Heart right ventricle (tissue), 16 donors: ENCODE results near the gene KIRREL1. TPM values are rescaled to one million over a fixed set of nuclear protein-coding genes. Genes with fewer than 3 reads are reported as not detected.
A peak's percentile ranks its signal among the peaks of the same experiment; 100 is the strongest.

Experiments used
- ATAC-seq, 8 donors: fragments of 200-7000 bp; cut with Tn5 transposase; one replicate each; pipeline ENCODE4 v1.9.1; 2020; ENCODE audit warnings: mild to moderate bottlenecking in 8 of 8, moderate library complexity in 8 of 8, moderate number of reproducible peaks in 1 of 8
- DNase-seq, 2 donors: peaks; one replicate each; pipeline ENCODE4 v3.0.0-alpha.2; 2020
- H3K27ac ChIP-seq, 10 donors: fragments of 200-600 bp; sonication (generic) in 2 of 10; one replicate each; pipeline versions ENCODE4 v1.5.0 to v1.8.0; 2020 to 2022; ENCODE audit warnings: mild to moderate bottlenecking in 3 of 10
- H3K27me3 ChIP-seq, 7 donors: fragments of 200-600 bp; one replicate each; pipeline ENCODE4 v1.8.0; 2021 to 2022; ENCODE audit warnings: mild to moderate bottlenecking in 2 of 7
- H3K36me3 ChIP-seq, 9 donors: fragments of 200-600 bp; sonication (generic) in 1 of 9; one replicate each; pipeline versions ENCODE4 v1.5.0 to v1.8.0; 2020 to 2022; ENCODE audit warnings: mild to moderate bottlenecking in 2 of 9
- H3K4me1 ChIP-seq, 9 donors: fragments of 200-600 bp; sonication (generic) in 1 of 9; one replicate each; pipeline versions ENCODE4 v1.5.0 to v1.8.0; 2020 to 2022; ENCODE audit warnings: mild to moderate bottlenecking in 4 of 9
- H3K4me3 ChIP-seq, 10 donors: fragments of 200-600 bp; sonication (generic) in 2 of 10; one replicate each; pipeline versions ENCODE4 v1.5.0 to v1.8.0; 2020 to 2022; ENCODE audit warnings: mild to moderate bottlenecking in 7 of 10, moderate library complexity in 2 of 10
- H3K9me3 ChIP-seq, 11 donors: fragments of 200-600 bp in 10 of 11; sonication (generic) in 2 of 11; one replicate each; pipeline versions ENCODE4 v1.5.0 to v1.8.0; 2013 to 2022; ENCODE audit warnings: mild to moderate bottlenecking in 2 of 11, control low read depth in 1 of 11, moderate library complexity in 1 of 11
- WGBS, 2 donors: extraction: QIAGEN DNeasy Blood & Tissue Kit; methylation state at CpG; one replicate each; pipeline ENCODE4 v1.1.7; 2013; ENCODE audit warnings: inconsistent platforms in 1 of 2; 5-methylcytosine and 5-hydroxymethylcytosine counted together
- intact Hi-C, 10 donors: fragments of 100-400 bp; cut with DNase I; formaldehyde crosslinking; loops; one replicate each; pipeline versions ENCODE4 v1.11.1 to v1.14.2; 2022
- polyA plus RNA-seq, 2 donors: library from polyadenylated mRNA; stranded (reverse); fragments of 200-250 nt; gene quantifications; one replicate each; pipeline ENCODE4 v1.2.3, GENCODE V29; 2013
- total RNA-seq, 10 donors: library from RNA; stranded (reverse); fragmentation: NEBNext Ultra II Directional in 3 of 10; extraction: Animal tissue kit (Norgen Biotek cat#: 25700) in 3 of 10; gene quantifications; one replicate each; pipeline versions ENCODE4 v1.2.1 to v1.2.4, GENCODE V29; 2021 to 2023
- TF ChIP-seq, protein P1 (sequence below), 9 donors: fragments of 200-600 bp; sonication (generic) in 2 of 9; IDR thresholded peaks; one replicate each; pipeline versions ENCODE4 v1.5.0 to v1.8.0; 2021 to 2022; ENCODE audit warnings: antibody characterized with exemption in 9 of 9, mild to moderate bottlenecking in 5 of 9, moderate library complexity in 1 of 9
- donor health status: Arrhythmogenic right ventricular cardiomyopathy.
- donor health status: ischemic (EF 13 %, LVEDD 7.1; RV severe dilation, severe dysfunction).
- donor health status: healthy with polysubstance abuse.
- donor health status: DM: no; HTN: yes; CAD: no.
- donor health status: DM: no; HTN: no; CAD: no.
- donor health status: ischemic (EF 25% LVEDD 6.9; RV normal size, moderate dysfunction).
- donor health status: ischemic (EF 25% LVEDD 5.7; RV mildly dilated, moderate dysfunction).
- donor health status: healthy.
- donor health status: DM: yes; HTN: yes; CAD: no.
- donor health status: Ischemic cardiomyopathy.
- donor health status: ischemic (EF 35%, LVEDD 5.7; RV mildly dilated, moderate dysfunction).
- donor health status: nonischemic (EF 11% LVEDD 7.7; RV severe dilation, severe dysfunction).
- donor health status: DM: yes; HTN: yes; CAD: no.
- donor health status: PGD.
- donor health status: ischemic (EF 29% LVEDD 5.4; RV normal size, mild dysfunction).
- donor health status: nonischemic (EF 23%, LVEDD 6.1; RV moderate dilation, normal function).

KIRREL1 gene
- total and polyA plus RNA-seq, 12 donors = 4.1 to 14.7 (median 7.4) TPM

DNA sequence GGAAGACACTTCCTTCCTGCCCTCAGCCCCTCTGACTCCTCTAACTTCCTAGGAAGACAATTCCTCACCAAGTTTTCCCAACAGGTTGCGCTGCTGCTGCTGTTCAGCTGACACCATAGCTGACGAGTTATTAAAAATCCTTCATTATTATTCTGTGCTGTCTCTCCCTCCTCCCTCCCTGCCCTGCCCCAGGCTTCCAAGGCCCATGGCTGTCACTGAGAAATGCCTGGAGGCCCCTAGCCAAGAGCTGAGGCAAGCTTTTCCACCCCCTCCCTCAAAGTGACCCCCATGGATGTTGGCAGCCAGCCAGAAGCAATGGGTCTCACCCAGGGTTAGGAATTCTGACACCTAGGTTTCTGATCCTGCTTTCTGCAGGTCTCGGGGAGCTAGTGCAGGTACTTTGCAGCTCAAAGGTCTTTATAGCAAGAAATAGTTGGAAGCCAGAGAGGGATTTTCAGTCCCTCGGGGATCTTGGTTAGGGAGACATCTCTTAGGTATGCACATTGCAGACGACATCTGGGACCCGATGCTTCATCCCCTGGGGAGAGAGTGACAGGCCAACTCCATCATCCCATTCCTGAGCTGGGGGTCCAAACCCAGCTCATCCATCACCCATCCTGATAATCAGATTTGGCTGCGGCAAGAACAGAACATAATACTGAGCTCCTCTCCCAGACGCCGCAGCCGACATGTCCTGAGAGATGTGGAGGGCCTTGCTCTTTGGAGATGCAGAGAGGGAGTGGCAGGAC, 65.0 kb downstream of the KIRREL1 start:
- H3K27me3 ChIP-seq = peaks cover 0 to 4% (median 0%) of the 10 kb centered on the region in 7 donors
- H3K4me3 ChIP-seq = no peak overlapping the region
- DNase-seq = no peak
- H3K36me3 ChIP-seq = peaks cover 0 to 2% (median 0%) of the 10 kb centered on the region in 9 donors
- ATAC-seq = no peak
- 72 to 74% methylated on average over 10 of the region's 10 CpGs for WGBS, 2 donors
- no peak overlapping the region for H3K27ac ChIP-seq
- intact Hi-C loops = no loop called here
- H3K9me3 ChIP-seq = no peaks in the 10 kb centered on the region
- TF ChIP-seq, protein P1, sequence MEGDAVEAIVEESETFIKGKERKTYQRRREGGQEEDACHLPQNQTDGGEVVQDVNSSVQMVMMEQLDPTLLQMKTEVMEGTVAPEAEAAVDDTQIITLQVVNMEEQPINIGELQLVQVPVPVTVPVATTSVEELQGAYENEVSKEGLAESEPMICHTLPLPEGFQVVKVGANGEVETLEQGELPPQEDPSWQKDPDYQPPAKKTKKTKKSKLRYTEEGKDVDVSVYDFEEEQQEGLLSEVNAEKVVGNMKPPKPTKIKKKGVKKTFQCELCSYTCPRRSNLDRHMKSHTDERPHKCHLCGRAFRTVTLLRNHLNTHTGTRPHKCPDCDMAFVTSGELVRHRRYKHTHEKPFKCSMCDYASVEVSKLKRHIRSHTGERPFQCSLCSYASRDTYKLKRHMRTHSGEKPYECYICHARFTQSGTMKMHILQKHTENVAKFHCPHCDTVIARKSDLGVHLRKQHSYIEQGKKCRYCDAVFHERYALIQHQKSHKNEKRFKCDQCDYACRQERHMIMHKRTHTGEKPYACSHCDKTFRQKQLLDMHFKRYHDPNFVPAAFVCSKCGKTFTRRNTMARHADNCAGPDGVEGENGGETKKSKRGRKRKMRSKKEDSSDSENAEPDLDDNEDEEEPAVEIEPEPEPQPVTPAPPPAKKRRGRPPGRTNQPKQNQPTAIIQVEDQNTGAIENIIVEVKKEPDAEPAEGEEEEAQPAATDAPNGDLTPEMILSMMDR (IDR thresholded peaks at IDR 0.05) = no peak
- peaks cover 0 to 58% (median 14%) of the 10 kb centered on the region in 9 donors for H3K4me1 ChIP-seq

DNA sequence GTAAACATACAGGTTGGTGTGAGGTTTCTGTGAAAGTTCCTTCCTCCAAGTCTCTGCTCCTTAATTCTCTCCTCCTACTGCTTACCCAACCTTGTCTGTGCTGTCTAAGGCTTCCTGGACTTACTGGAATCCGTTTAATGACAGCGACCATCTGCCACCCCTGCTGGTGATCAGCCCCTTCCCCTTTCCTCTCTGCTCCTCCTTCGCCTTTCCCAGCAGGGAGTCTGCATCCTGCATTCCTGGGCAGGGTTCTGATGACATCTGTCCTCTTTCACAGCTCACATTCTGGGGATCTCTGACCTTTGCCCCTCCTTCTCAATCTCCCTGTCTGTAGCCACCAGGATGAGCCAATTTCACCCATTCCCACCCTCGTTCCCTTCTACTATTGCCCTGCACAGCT, 66.5 kb downstream of the KIRREL1 start:
- 51% methylated on average over 4 of the region's 4 CpGs for WGBS, 2 donors
- peaks cover 0 to 53% (median 14%) of the 10 kb centered on the region in 9 donors for H3K4me1 ChIP-seq
- H3K27ac ChIP-seq = no peak overlapping the region
- peaks cover 0 to 4% (median 0%) of the 10 kb centered on the region in 9 donors for H3K36me3 ChIP-seq
- TF ChIP-seq, protein P1 (IDR thresholded peaks at IDR 0.05) = no peak
- no peak overlapping the region for H3K4me3 ChIP-seq
- H3K9me3 ChIP-seq = no peaks in the 10 kb centered on the region
- ATAC-seq = no peak
- H3K27me3 ChIP-seq = peaks cover 0 to 4% (median 0%) of the 10 kb centered on the region in 7 donors
- intact Hi-C loops = no loop called here
- DNase-seq = no peak

GRCh38 chr1:158062174-158062573, 68.7 kb downstream of the KIRREL1 start:
- TF ChIP-seq, protein P1 (IDR thresholded peaks at IDR 0.05) = no peak
- ATAC-seq (no peak), DNase-seq (no peak)
- Histone ChIP-seq H3K36me3 (peaks cover 0 to 4% (median 0%) of the 10 kb centered on the region in 9 donors), H3K4me1 (peaks cover 0 to 53% (median 11%) of the 10 kb centered on the region in 9 donors), H3K27ac (no peak overlapping the region), H3K27me3 (no peaks in the 10 kb centered on the region), H3K9me3 (no peaks in the 10 kb centered on the region), H3K4me3 (no peak overlapping the region)
- intact Hi-C loops = no loop called here
- 93 to 94% methylated on average over 7 of the region's 7 CpGs for WGBS, 2 donors

DNA sequence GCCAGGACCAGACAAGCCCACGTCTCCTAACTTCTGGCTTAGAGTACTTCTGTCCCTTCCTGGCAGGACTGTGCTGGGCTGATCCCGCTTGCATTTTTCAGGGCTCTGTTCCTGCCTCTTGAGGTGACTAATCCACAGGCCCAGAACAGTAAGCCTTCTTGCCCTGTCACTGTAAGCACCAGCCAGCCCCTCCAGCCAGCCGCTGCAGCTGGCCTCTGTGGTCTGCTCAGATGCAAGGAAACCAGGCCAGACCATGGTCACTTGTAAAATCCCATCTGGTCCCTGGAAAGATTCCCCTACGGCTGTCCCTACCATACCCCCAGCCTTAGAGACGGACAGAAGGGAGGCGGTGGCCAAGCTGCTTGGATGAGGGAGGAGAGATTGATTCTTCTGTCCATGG, 74.2 kb downstream of the KIRREL1 start:
- WGBS, 2 donors = 71 to 77% methylated on average over 6 of the region's 6 CpGs
- H3K4me3 ChIP-seq = no peak overlapping the region
- peaks cover 0 to 4% (median 0%) of the 10 kb centered on the region in 9 donors for H3K36me3 ChIP-seq
- no peaks in the 10 kb centered on the region for H3K27me3 ChIP-seq
- intact Hi-C loops = no loop called here
- ATAC-seq = peak in 6 of 8 donors; percentile 26 to 78 (median 40)
- DNase-seq = no peak
- TF ChIP-seq, protein P1 (IDR thresholded peaks at IDR 0.05) = no peak
- H3K4me1 ChIP-seq = peaks cover 2 to 69% (median 14%) of the 10 kb centered on the region in 9 donors
- H3K9me3 ChIP-seq = no peaks in the 10 kb centered on the region
- no peak overlapping the region for H3K27ac ChIP-seq
